Epithelial cell of proximal tubule (primary cell): Measurements from ENCODE around the gene NRN1L. TPM values are rescaled to one million over a fixed set of nuclear protein-coding genes. Genes with fewer than 3 reads are reported as not detected.
A peak's percentile ranks its signal among the peaks of the same experiment; 100 is the strongest.

Experiments used
- DNase-seq: peaks from one replicate; pipeline ENCODE4 v3.0.0-alpha.2; 2011; ENCODE audit warnings: low read depth
- H3K4me3 ChIP-seq: 2 replicates; pipeline ENCODE4 v1.5.1; 2011; ENCODE audit warnings: low read depth, mild to moderate bottlenecking, low read length
- CTCF ChIP-seq: conservative IDR thresholded peaks from 2 replicates; pipeline ENCODE4 v1.5.1; 2012; ENCODE audit warnings: low read depth, mild to moderate bottlenecking, low read length
- total RNA-seq: library from RNA; depleted of rRNA; stranded (reverse); fragments of >200 nt; gene quantifications from 2 replicates; pipeline ENCODE4 v1.2.3, GENCODE V29; 2015

Gene NRN1L
- total RNA-seq, 1 donor from 2014 or later, result 0.46 TPM

GRCh38 chr16:67853670-67854069 lies 31.0 kb upstream of the NRN1L start:
- no peak for DNase-seq
- no peak for TF ChIP-seq CTCF
- no peak overlapping the region for H3K4me3 ChIP-seq

GRCh38 chr16:67855789-67856188 lies 28.9 kb upstream of the NRN1L start:
- DNase-seq, result no peak
- no peak overlapping the region for H3K4me3 ChIP-seq
- TF ChIP-seq CTCF, result no peak

GRCh38 chr16:67856927-67857546 lies 27.6 kb upstream of the NRN1L start:
- no peak overlapping the region for H3K4me3 ChIP-seq
- DNase-seq, result no peak
- TF ChIP-seq CTCF, result no peak

GRCh38 chr16:67857547-67858233 lies 27.0 kb upstream of the NRN1L start:
- H3K4me3 ChIP-seq, result no peak overlapping the region
- no peak for TF ChIP-seq CTCF
- DNase-seq, result peak; percentile 90

- H3K4me3 ChIP-seq, result no peak overlapping the region
- no peak for DNase-seq
- no peak for TF ChIP-seq CTCF
Observed at GRCh38 chr16:67858500-67858899, 26.2 kb upstream of the NRN1L start.

GRCh38 chr16:67860589-67861398 lies 23.9 kb upstream of the NRN1L start:
- H3K4me3 ChIP-seq, result no peak overlapping the region
- no peak for DNase-seq
- TF ChIP-seq CTCF, result no peak
